HT-29 (cell line): ENCODE data around the gene ACSM6. TPM values are rescaled to one million over a fixed set of nuclear protein-coding genes. Genes with fewer than 3 reads are reported as not detected.

Source experiments
- DNase-seq: peaks from one replicate; pipeline ENCODE4 v3.0.0-alpha.2; 2015; ENCODE audit warnings: low spot score
- total RNA-seq: library from RNA; depleted of rRNA; stranded (reverse); fragments of >200 nt; shearing (Covaris generic); gene quantifications from 2 replicates; pipeline ENCODE4 v1.2.3, GENCODE V29; 2014

Gene ACSM6
- total RNA-seq, 1 experiment from 2014 or later: not detected

- DNase-seq: no peak
These were observed 51.5 kb downstream of the ACSM6 start for GRCh38 chr10:95245425-95246055.

- peak; percentile 90 for DNase-seq
These were observed 52.6 kb downstream of the ACSM6 start for GRCh38 chr10:95246582-95247051.

GRCh38 chr10:95247200-95247880 lies 53.3 kb downstream of the ACSM6 start:
- DNase-seq: no peak

GRCh38 chr10:95247881-95248583 lies 54.0 kb downstream of the ACSM6 start:
- DNase-seq: no peak

- DNase-seq: no peak
These were observed 55.0 kb downstream of the ACSM6 start for GRCh38 chr10:95248989-95249388.

- DNase-seq: no peak
These were observed 55.4 kb downstream of the ACSM6 start for GRCh38 chr10:95249467-95249866.

GRCh38 chr10:95250856-95251255 lies 56.8 kb downstream of the ACSM6 start:
- DNase-seq: no peak

- DNase-seq: no peak
These were observed 59.0 kb downstream of the ACSM6 start for GRCh38 chr10:95253007-95253406.

GRCh38 chr10:95253686-95254085 lies 59.6 kb downstream of the ACSM6 start:
- no peak for DNase-seq

- no peak for DNase-seq
These were observed 60.6 kb downstream of the ACSM6 start for GRCh38 chr10:95254629-95255028.

GRCh38 chr10:95256268-95256667 lies 62.2 kb downstream of the ACSM6 start:
- no peak for DNase-seq

GRCh38 chr10:95257849-95258248 lies 63.8 kb downstream of the ACSM6 start:
- DNase-seq: no peak

- DNase-seq: no peak
These were observed 66.4 kb downstream of the ACSM6 start for GRCh38 chr10:95260397-95260881.

- no peak for DNase-seq
These were observed 67.0 kb downstream of the ACSM6 start for GRCh38 chr10:95260909-95261552.

- no peak for DNase-seq
These were observed 67.9 kb downstream of the ACSM6 start for GRCh38 chr10:95261926-95262325.

- DNase-seq: no peak
These were observed 68.9 kb downstream of the ACSM6 start for GRCh38 chr10:95262763-95263518.

- no peak for DNase-seq
These were observed 69.8 kb downstream of the ACSM6 start for GRCh38 chr10:95263864-95264226.

GRCh38 chr10:95264227-95265051 lies 70.4 kb downstream of the ACSM6 start:
- peak; percentile 26 for DNase-seq

- no peak for DNase-seq
These were observed 71.5 kb downstream of the ACSM6 start for GRCh38 chr10:95265572-95265971.

GRCh38 chr10:95266674-95267095 lies 72.6 kb downstream of the ACSM6 start:
- DNase-seq: peak; percentile 91
